ENCODE data around the gene INTS13.

The INTS13 gene

DNA sequence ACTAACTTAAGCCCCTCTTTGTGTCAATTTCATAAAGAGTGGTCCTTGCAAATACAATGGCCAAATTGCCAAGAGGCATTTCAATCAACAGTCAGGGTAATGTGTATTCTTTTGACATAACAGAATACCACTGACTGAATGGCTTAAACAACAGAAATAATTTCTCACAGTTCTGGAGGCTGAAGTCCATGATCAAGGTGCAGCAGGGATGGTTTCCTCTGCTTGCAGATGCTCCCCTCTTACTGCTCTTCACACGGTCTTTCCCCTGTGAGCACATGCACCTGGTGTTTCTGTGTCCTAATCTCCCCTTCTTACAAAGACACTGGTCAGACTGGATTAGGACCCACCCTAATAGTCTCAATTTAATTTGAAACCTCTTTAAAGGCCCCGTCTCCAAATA, 32.4 kb upstream of the INTS13 start:
- H4K20me1 ChIP-seq (ENCODE audit: low read depth, low read length), result no peaks in the 10 kb centered on the region
- no peaks in the 10 kb centered on the region for H3K9me3 ChIP-seq (ENCODE audit: insufficient read depth, low read length)
- H3K27ac ChIP-seq (ENCODE audit: low read depth, low read length), result no peak overlapping the region
- no peak overlapping the region for H3K9ac ChIP-seq (ENCODE audit: low read length)
- TF ChIP-seq, protein P1, sequence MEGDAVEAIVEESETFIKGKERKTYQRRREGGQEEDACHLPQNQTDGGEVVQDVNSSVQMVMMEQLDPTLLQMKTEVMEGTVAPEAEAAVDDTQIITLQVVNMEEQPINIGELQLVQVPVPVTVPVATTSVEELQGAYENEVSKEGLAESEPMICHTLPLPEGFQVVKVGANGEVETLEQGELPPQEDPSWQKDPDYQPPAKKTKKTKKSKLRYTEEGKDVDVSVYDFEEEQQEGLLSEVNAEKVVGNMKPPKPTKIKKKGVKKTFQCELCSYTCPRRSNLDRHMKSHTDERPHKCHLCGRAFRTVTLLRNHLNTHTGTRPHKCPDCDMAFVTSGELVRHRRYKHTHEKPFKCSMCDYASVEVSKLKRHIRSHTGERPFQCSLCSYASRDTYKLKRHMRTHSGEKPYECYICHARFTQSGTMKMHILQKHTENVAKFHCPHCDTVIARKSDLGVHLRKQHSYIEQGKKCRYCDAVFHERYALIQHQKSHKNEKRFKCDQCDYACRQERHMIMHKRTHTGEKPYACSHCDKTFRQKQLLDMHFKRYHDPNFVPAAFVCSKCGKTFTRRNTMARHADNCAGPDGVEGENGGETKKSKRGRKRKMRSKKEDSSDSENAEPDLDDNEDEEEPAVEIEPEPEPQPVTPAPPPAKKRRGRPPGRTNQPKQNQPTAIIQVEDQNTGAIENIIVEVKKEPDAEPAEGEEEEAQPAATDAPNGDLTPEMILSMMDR (IDR thresholded peaks at IDR 0.05; ENCODE audit: insufficient read depth, low read length, poor library complexity, severe bottlenecking), result no peak
- no peak for TF ChIP-seq EZH2phosphoT487 (conservative IDR thresholded peaks at IDR 0.05; ENCODE audit: low read length)
- no peaks in the 10 kb centered on the region for H3K9me2 ChIP-seq (replicated peaks; ENCODE audit: insufficient read depth, low read length)
- no peak overlapping the region for H3K4me2 ChIP-seq (ENCODE audit: low read depth, low read length, poor library complexity, severe bottlenecking)
- H3K79me2 ChIP-seq (ENCODE audit: insufficient read depth, low read length), result no peaks in the 10 kb centered on the region
- peaks cover 12% of the 10 kb centered on the region; the same call in 1 of the 2 replicates for H3F3A ChIP-seq (ENCODE audit: insufficient read depth)
- H3K4me3 ChIP-seq (ENCODE audit: insufficient read depth, low read length, poor library complexity, severe bottlenecking), result no peak overlapping the region
- H3K36me3 ChIP-seq (ENCODE audit: low read length), result peaks cover 12% of the 10 kb centered on the region
- no peaks in the 10 kb centered on the region for H3K27me3 ChIP-seq (ENCODE audit: low read length)
- no peak overlapping the region for H2AFZ ChIP-seq (ENCODE audit: low read depth, low read length, severe bottlenecking)

DNA sequence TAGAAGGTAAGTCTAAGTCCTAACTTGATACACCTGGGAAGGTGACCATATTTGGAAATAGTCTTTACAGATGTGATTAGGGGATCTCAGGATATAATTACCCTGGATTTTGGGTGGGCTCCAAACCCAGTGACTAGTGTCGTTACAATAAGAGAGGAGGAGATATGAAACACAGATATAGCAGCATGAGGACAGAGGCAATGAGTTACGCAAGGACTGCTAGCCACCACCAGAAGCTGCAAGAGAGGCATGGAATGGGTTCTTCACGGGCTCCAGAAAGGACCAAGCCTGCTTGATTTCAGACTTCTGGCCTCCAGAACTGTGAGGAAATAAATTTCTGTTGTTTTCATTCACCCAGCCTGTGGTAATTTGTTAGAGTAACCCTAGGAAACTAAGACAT, 29.1 kb upstream of the INTS13 start:
- H3F3A ChIP-seq (ENCODE audit: insufficient read depth), result peaks cover 13% of the 10 kb centered on the region; the same call in 1 of the 2 replicates
- no peaks in the 10 kb centered on the region for H4K20me1 ChIP-seq (ENCODE audit: low read depth, low read length)
- H3K79me2 ChIP-seq (ENCODE audit: insufficient read depth, low read length), result no peaks in the 10 kb centered on the region
- no peak overlapping the region for H2AFZ ChIP-seq (ENCODE audit: low read depth, low read length, severe bottlenecking)
- peaks cover 31% of the 10 kb centered on the region for H3K36me3 ChIP-seq (ENCODE audit: low read length)
- no peaks in the 10 kb centered on the region for H3K9me2 ChIP-seq (replicated peaks; ENCODE audit: insufficient read depth, low read length)
- no peak overlapping the region for H3K9ac ChIP-seq (ENCODE audit: low read length)
- no peak overlapping the region for H3K27ac ChIP-seq (ENCODE audit: low read depth, low read length)
- no peak overlapping the region for H3K4me2 ChIP-seq (ENCODE audit: low read depth, low read length, poor library complexity, severe bottlenecking)
- H3K27me3 ChIP-seq (ENCODE audit: low read length), result no peaks in the 10 kb centered on the region
- H3K9me3 ChIP-seq (ENCODE audit: insufficient read depth, low read length), result no peaks in the 10 kb centered on the region
- no peak for TF ChIP-seq EZH2phosphoT487 (conservative IDR thresholded peaks at IDR 0.05; ENCODE audit: low read length)
- TF ChIP-seq, protein P1 (IDR thresholded peaks at IDR 0.05; ENCODE audit: insufficient read depth, low read length, poor library complexity, severe bottlenecking), result no peak
- no peak overlapping the region for H3K4me3 ChIP-seq (ENCODE audit: insufficient read depth, low read length, poor library complexity, severe bottlenecking)

DNA sequence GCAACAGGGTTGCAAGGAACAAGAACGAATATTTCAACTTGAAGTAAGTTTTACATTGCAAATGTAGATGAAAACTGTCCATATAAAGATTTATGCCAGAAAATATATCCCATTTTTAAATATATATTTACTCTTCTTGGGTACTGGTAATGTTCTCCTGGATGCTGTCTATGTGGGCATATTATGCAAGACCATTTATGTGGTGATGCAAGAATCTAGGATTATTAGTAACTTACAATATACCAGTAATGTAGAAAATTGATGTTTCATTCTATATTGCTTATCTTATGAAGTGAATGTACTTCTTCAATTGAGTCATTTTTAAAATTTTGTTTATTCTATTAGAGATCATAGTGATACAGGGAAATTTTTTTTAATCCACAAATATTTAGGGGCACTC, 25.6 kb upstream of the INTS13 start:
- Histone ChIP-seq H3K4me3 (ENCODE audit: insufficient read depth, low read length, poor library complexity, severe bottlenecking) (no peak overlapping the region), H4K20me1 (ENCODE audit: low read depth, low read length) (no peaks in the 10 kb centered on the region), H3K9me3 (ENCODE audit: insufficient read depth, low read length) (no peaks in the 10 kb centered on the region), H3K9me2 (replicated peaks; ENCODE audit: insufficient read depth, low read length) (no peaks in the 10 kb centered on the region), H3K4me2 (ENCODE audit: low read depth, low read length, poor library complexity, severe bottlenecking) (no peak overlapping the region), H3K27ac (ENCODE audit: low read depth, low read length) (no peak overlapping the region), H3F3A (ENCODE audit: insufficient read depth) (0 out of 2 replicates have a peak, but pooled peaks cover 14% of the 10 kb centered on the region), H3K79me2 (ENCODE audit: insufficient read depth, low read length) (no peaks in the 10 kb centered on the region), H3K9ac (ENCODE audit: low read length) (no peak overlapping the region), H3K27me3 (ENCODE audit: low read length) (no peaks in the 10 kb centered on the region), H2AFZ (ENCODE audit: low read depth, low read length, severe bottlenecking) (no peak overlapping the region), H3K36me3 (ENCODE audit: low read length) (peaks cover 41% of the 10 kb centered on the region)
- TF ChIP-seq, protein P1 (IDR thresholded peaks at IDR 0.05; ENCODE audit: insufficient read depth, low read length, poor library complexity, severe bottlenecking), result no peak

Measured in SU-DHL-6 (cell line).